Ovary (tissue), 9 donors: ENCODE measurements around the gene C4A. TPM values are rescaled to one million over a fixed set of nuclear protein-coding genes. Genes with fewer than 3 reads are reported as not detected.
"Not testable (repeated sequence)": the region's sequence is repeated elsewhere in the genome, so short reads cannot be mapped to it uniquely, and the experiment has no call there.

Source experiments
- DNase-seq, 5 donors: peaks; one replicate each; pipeline ENCODE4 v3.0.0-alpha.2; 2019 to 2020
- H3K27ac ChIP-seq, 2 donors: fragments of 200-600 bp; one replicate each; pipeline versions ENCODE4 v1.5.1 to v1.8.0; 2019 to 2022
- H3K27me3 ChIP-seq: fragments of 200-600 bp; one replicate; pipeline ENCODE4 v1.8.0; 2022
- H3K36me3 ChIP-seq: fragments of 200-600 bp; sonication (generic); one replicate; pipeline ENCODE4 v1.5.1; 2019
- H3K4me1 ChIP-seq: one replicate; pipeline ENCODE4 v1.8.1; 2013; ENCODE audit warnings: mild to moderate bottlenecking, moderate library complexity; ENCODE audit not compliant: insufficient read depth
- H3K4me3 ChIP-seq: fragments of 200-600 bp; sonication (generic); one replicate; pipeline ENCODE4 v1.5.1; 2017
- H3K9me3 ChIP-seq, 2 donors: fragments of 200-600 bp in 1 of 2; sonication (generic) in 1 of 2; one replicate each; pipeline versions ENCODE4 v1.5.1 to v1.8.1; 2013 to 2019; ENCODE audit warnings: mild to moderate bottlenecking in 1 of 2, moderate library complexity in 1 of 2
- WGBS, 3 donors: extraction: QIAGEN DNeasy Blood & Tissue Kit in 1 of 3; methylation state at CpG; one replicate each; pipeline versions ENCODE4 v1.1.5 to v1.1.7; 2013 to 2017; 5-methylcytosine and 5-hydroxymethylcytosine counted together
- intact Hi-C, 4 donors: fragments of 100-400 bp; cut with DNase I; formaldehyde crosslinking; loops; one replicate each; pipeline versions ENCODE4 v1.11.0 to v1.15.1; 2022 to 2023
- polyA plus RNA-seq, 2 donors: library from polyadenylated mRNA; stranded (reverse); fragments of 200-250 nt in 1 of 2; fragments of 350-450 nt in 1 of 2; fragmentation: Illumina TruSeq in 1 of 2; extraction: RNeasy Lipid Tissue Mini Kit (QIAGEN cat#74804) in 1 of 2; gene quantifications; one replicate each; pipeline ENCODE4 v1.2.3, GENCODE V29; 2013 to 2014
- total RNA-seq, 7 donors: library from RNA; depleted of rRNA in 2 of 7; stranded (reverse); fragments of >200 nt in 2 of 7; fragmentation: NEBNext Ultra II Directional in 3 of 7; extraction: Animal tissue kit (Norgen Biotek cat#: 25700) in 3 of 7; gene quantifications; one replicate each; pipeline versions ENCODE4 v1.1.0 to v1.2.4, GENCODE V29; 2016 to 2023
- donor health status: DM: no; HTN: no; CAD: no; lungs with moderate emphysema.
- donor health status: DM: no; HTN: no; CAD: no.
- donor health status: Bipolar disorder and iron deficiency.
- donor health status: DM: yes; HTN: yes; CAD: no.
- donor health status: DM: no; HTN: no; CAD: no.
- donor health status: DM: yes; HTN: yes; CAD: no.

The C4A gene
- total and polyA plus RNA-seq, 9 donors = 114 to 1,617 (median 248) TPM

DNA sequence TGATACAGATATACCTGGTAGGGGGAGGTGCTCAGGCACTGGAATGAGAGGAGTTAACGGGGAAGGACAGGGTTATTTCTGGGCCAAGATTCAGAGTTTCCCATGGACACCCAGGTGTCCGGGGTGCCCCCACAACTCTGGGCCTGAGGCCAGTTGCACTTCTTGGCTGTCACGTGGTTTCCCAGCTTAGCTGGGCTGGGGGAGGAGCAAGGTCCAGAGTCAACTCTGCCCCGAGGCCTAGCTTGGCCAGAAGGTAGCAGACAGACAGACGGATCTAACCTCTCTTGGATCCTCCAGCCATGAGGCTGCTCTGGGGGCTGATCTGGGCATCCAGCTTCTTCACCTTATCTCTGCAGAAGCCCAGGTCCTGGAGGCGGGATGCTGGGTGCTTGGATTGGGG is 32.7 kb downstream of the C4A start, which contains the start of gene C4B:
C4B (plus strand) TSS at position 249 of the 400 bp plus-strand sequence; CDS start at position 300, 51 bp downstream.
- intact Hi-C loops, H3K36me3 ChIP-seq, H3K4me3 ChIP-seq, H3K9me3 ChIP-seq, H3K27me3 ChIP-seq, DNase-seq, H3K27ac ChIP-seq, H3K4me1 ChIP-seq: not testable (repeated sequence)
- WGBS, 3 donors = no CpG with 5 or more reads among the region's 6 CpGs

DNA sequence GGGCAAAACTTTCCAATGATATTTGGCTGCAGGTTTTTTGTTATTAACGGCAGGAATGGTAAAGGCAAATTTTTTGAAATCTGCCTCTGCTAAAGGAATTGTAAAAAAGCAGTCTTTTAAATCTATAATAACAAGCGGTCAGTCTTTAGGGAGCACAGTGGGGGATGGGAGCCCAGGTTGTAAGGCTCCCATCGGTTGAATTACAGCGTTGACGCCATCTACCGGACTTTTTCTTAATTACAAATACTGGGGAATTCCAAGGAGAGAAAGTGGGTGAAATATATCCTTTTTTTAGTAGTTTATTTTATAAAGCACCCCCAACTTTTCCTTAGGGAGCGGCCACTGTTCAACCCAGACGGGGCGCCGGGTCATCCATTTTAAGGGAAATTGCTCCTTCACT is 40.2 kb downstream of the C4A start:
- H3K4me1 ChIP-seq, H3K27ac ChIP-seq, H3K27me3 ChIP-seq, H3K36me3 ChIP-seq, DNase-seq, intact Hi-C loops, H3K4me3 ChIP-seq, H3K9me3 ChIP-seq: not testable (repeated sequence)
- no CpG with 5 or more reads among the region's 10 CpGs for WGBS, 3 donors

DNA sequence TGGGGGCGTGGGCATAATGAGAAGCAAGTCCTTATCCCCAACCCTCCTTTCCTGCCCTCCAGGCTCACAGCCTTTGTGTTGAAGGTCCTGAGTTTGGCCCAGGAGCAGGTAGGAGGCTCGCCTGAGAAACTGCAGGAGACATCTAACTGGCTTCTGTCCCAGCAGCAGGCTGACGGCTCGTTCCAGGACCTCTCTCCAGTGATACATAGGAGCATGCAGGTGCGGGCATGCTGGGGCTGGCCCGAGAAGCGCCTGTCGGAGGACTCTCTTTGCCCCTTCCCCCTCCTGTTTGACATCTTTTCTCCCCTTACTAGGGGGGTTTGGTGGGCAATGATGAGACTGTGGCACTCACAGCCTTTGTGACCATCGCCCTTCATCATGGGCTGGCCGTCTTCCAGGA is 46.8 kb downstream of the C4A start:
- H3K9me3 ChIP-seq, H3K4me1 ChIP-seq, intact Hi-C loops, H3K4me3 ChIP-seq, H3K36me3 ChIP-seq, H3K27ac ChIP-seq, H3K27me3 ChIP-seq: not testable (repeated sequence)
- 86 to 93% (median 91%) methylated on average over 7 of the region's 10 CpGs for WGBS, 3 donors
- peak in 1 of 5 donors; percentile 7 for DNase-seq

DNA sequence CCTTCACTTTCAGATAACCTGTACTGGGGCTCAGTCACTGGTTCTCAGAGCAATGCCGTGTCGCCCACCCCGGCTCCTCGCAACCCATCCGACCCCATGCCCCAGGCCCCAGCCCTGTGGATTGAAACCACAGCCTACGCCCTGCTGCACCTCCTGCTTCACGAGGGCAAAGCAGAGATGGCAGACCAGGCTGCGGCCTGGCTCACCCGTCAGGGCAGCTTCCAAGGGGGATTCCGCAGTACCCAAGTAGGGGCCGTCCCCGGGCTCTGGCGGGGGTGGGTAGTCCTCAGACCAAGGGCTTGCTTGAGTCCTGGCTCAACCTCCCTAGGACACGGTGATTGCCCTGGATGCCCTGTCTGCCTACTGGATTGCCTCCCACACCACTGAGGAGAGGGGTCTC is 47.7 kb downstream of the C4A start:
- H3K4me1 ChIP-seq, H3K4me3 ChIP-seq, H3K27me3 ChIP-seq, H3K9me3 ChIP-seq, H3K36me3 ChIP-seq, intact Hi-C loops, H3K27ac ChIP-seq: not testable (repeated sequence)
- peak in 2 of 5 donors; percentile 16 to 23 for DNase-seq
- 86 to 92% methylated on average over 7 to 8 of the region's 14 CpGs; no CpG with 5 or more reads in 1 of the 3 donors for WGBS, 3 donors

DNA sequence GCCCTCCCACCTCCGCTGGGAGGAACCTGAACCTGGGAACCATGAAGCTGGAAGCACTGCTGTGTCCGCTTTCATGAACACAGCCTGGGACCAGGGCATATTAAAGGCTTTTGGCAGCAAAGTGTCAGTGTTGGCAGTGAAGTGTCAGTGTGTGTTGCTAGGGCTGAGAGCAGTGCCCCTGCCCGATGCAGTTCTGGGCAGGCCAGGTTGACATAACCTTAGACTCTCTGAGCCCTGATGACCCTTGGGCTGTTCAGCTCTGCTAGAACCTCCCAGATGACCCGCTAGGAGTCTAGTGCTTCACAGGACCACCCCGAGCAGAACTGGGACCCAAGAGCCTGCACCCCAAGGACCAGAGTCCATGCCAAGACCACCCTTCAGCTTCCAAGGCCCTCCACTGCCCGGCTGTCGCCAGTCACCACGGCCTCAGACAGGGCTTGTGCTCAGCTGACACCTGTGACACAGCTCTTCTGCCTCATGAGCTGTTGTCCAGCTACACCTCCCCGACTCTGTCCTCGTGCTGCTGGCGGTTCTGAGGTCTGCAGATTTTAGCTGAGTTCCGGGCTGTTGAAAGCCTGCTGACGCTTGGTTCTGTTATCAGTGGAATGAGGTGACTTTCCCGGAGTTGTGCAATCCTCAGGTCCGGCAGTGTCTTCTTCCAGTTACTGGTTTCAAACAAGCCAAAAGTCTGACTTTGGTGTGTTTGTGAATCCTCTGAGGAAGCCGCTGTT is 53.6 kb downstream of the C4A start:
- H3K36me3 ChIP-seq, H3K4me1 ChIP-seq, H3K27me3 ChIP-seq, H3K9me3 ChIP-seq, H3K4me3 ChIP-seq, DNase-seq, H3K27ac ChIP-seq, intact Hi-C loops: not testable (repeated sequence)
- WGBS, 3 donors = no CpG with 5 or more reads among the region's 16 CpGs

DNA sequence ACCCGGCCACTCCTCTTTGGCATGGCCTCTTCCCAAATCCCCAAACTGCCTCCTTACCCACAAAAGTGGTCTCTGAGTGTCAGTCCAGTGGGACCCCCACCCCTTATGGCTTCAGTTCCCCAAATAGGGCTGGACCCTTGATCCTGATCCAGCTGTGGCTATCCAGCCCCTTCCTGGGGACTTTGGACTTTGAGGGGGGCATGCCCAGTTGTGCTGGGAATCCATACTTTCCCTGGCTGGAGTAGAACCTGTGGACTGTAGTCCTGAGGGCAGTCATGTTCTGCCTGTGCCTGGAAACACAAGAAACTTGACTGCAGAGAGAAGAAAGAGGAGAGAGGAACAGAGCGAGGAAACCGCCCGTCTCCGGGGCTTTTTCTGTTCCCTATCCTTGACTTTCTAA is 55.3 kb downstream of the C4A start:
- H3K4me3 ChIP-seq, intact Hi-C loops, H3K36me3 ChIP-seq, H3K9me3 ChIP-seq, H3K27me3 ChIP-seq, H3K27ac ChIP-seq, H3K4me1 ChIP-seq: not testable (repeated sequence)
- 68 to 78% (median 76%) methylated on average over 4 to 5 of the region's 5 CpGs for WGBS, 3 donors
- DNase-seq = peak in 1 of 5 donors; percentile 20

DNA sequence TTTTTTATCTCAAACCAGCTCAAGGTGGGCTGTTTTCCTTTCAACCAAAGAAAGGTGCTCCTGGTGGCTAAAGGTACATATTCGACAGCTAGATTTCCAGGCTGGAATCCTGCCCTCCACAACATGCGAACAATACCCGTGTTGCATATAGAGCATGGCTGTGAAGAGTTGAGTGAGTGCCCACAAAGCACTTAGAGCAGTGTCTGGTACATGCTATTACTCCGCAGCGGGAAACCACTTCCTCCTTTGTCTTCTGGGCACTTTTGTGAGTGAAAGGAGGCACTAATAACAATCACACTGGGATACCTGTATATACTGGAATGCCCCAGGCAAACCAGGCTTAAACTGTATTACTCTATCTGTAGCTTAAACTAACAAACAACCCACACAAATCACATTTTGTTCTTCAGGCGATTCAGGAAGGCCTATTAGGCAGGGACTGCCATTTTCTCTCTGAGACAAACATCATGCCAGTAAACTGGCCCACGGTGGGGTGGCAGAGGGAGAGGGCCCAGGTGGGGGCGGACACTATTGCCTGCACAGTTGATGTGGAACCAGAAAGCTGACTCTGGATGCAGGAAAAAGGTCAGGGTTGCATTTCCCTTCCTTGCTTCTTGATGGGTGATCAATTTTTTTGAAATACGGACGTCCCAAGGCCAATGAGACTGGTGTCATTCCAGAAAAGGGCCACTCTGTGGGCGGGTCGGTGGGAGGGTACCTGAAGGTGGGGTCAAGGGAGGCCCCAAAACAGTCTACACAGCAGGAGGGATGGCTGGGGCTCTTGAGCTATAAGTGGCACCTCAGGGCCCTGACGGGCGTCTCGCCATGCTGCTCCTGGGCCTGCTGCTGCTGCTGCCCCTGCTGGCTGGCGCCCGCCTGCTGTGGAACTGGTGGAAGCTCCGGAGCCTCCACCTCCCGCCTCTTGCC is 56.0 kb downstream of the C4A start, which contains the start of gene CYP21A2:
CYP21A2 (plus strand) TSS at position 818 of the 927 bp plus-strand sequence; CDS start at position 826, 8 bp downstream.
- H3K27me3 ChIP-seq, H3K9me3 ChIP-seq, H3K27ac ChIP-seq, H3K4me1 ChIP-seq, H3K36me3 ChIP-seq, intact Hi-C loops, H3K4me3 ChIP-seq: not testable (repeated sequence)
- 77 to 86% (median 83%) methylated on average over 15 to 17 of the region's 19 CpGs for WGBS, 3 donors
- peak in 3 of 5 donors; percentile 9 to 40 (median 40) for DNase-seq

DNA sequence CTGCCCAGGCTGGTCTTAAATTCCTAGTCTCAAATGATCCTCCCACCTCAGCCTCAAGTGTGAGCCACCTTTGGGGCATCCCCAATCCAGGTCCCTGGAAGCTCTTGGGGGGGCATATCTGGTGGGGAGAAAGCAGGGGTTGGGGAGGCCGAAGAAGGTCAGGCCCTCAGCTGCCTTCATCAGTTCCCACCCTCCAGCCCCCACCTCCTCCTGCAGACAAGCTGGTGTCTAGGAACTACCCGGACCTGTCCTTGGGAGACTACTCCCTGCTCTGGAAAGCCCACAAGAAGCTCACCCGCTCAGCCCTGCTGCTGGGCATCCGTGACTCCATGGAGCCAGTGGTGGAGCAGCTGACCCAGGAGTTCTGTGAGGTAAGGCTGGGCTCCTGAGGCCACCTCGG is 57.0 kb downstream of the C4A start:
- H3K27me3 ChIP-seq, intact Hi-C loops, H3K4me3 ChIP-seq, H3K27ac ChIP-seq, H3K4me1 ChIP-seq, H3K36me3 ChIP-seq, H3K9me3 ChIP-seq: not testable (repeated sequence)
- 57 to 70% (median 66%) methylated on average over 4 of the region's 5 CpGs for WGBS, 3 donors
- DNase-seq = peak in 2 of 5 donors; percentile 6 to 20

DNA sequence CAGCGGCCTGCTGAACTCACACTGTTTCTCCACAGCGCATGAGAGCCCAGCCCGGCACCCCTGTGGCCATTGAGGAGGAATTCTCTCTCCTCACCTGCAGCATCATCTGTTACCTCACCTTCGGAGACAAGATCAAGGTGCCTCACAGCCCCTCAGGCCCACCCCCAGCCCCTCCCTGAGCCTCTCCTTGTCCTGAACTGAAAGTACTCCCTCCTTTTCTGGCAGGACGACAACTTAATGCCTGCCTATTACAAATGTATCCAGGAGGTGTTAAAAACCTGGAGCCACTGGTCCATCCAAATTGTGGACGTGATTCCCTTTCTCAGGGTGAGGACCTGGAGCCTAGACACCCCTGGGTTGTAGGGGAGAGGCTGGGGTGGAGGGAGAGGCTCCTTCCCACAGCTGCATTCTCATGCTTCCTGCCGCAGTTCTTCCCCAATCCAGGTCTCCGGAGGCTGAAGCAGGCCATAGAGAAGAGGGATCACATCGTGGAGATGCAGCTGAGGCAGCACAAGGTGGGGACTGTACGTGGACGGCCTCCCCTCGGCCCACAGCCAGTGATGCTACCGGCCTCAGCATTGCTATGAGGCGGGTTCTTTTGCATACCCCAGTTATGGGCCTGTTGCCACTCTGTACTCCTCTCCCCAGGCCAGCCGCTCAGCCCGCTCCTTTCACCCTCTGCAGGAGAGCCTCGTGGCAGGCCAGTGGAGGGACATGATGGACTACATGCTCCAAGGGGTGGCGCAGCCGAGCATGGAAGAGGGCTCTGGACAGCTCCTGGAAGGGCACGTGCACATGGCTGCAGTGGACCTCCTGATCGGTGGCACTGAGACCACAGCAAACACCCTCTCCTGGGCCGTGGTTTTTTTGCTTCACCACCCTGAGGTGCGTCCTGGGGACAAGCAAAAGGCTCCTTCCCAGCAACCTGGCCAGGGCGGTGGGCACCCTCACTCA is 57.7 kb downstream of the C4A start:
- H3K9me3 ChIP-seq, intact Hi-C loops, H3K27ac ChIP-seq, H3K36me3 ChIP-seq, H3K27me3 ChIP-seq, H3K4me3 ChIP-seq, H3K4me1 ChIP-seq: not testable (repeated sequence)
- DNase-seq = peak in 1 of 5 donors; percentile 29
- WGBS, 3 donors = 60 to 68% (median 67%) methylated on average over 16 to 24 of the region's 24 CpGs

DNA sequence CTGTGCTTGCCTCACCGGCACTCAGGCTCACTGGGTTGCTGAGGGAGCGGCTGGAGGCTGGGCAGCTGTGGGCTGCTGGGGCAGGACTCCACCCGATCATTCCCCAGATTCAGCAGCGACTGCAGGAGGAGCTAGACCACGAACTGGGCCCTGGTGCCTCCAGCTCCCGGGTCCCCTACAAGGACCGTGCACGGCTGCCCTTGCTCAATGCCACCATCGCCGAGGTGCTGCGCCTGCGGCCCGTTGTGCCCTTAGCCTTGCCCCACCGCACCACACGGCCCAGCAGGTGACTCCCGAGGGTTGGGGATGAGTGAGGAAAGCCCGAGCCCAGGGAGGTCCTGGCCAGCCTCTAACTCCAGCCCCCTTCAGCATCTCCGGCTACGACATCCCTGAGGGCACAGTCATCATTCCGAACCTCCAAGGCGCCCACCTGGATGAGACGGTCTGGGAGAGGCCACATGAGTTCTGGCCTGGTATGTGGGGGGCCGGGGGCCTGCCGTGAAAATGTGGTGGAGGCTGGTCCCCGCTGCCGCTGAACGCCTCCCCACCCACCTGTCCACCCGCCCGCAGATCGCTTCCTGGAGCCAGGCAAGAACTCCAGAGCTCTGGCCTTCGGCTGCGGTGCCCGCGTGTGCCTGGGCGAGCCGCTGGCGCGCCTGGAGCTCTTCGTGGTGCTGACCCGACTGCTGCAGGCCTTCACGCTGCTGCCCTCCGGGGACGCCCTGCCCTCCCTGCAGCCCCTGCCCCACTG is 58.6 kb downstream of the C4A start:
- H3K4me1 ChIP-seq, H3K36me3 ChIP-seq, intact Hi-C loops, H3K9me3 ChIP-seq, H3K27ac ChIP-seq, H3K4me3 ChIP-seq, H3K27me3 ChIP-seq: not testable (repeated sequence)
- peak in 2 of 5 donors; percentile 23 to 45 for DNase-seq
- 73 to 85% (median 74%) methylated on average over 3 to 24 of the region's 43 CpGs for WGBS, 3 donors
